ENCODE data around the gene CDC5L. TPM values are rescaled to one million over a fixed set of nuclear protein-coding genes. Genes with fewer than 3 reads are reported as not detected.

CDC5L gene
- total RNA-seq, 1 donor from 2014 or later, result 23.1 TPM

DNA sequence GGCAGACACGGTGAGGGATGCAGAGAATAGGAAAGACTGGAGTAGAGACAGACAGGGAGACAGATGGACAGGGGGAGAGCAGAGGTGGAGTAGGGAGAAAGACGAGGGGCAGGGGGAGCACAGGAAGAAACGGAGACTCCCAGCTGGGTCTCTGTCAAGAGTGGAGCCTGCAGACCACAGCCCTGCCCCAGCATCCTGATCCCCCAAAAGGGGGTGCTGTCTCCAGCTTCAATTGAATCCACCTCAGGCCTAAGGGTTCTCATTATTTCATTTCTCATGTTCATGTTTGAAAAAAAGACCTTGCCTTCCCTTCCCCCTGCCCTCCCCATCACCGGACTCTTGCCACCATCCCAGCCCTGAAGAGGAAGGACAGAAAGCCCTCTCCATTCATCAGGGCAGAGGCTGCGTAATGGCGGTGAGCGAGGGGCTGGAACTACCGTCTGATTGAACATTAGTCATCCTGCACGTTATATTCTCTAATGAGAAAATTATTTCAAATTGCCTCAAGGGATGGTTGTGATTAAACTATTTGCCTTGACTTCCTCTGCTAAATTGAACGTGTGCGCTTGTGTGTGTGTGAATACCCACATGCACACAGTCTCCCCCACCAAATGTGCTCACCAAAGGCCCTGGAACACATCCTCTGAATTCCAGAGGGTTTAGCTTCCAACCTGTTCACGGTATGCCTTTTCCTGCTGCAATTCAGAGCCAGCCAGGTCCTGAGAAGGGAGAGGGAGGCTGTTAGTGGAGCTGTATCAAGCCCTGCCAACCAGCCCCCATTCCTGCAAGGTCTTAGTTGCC is 98.3 kb downstream of the CDC5L start:
- Mint-ChIP-seq H3K4me1 (ENCODE audit: unreplicated experiment) (peaks cover 34% of the 10 kb centered on the region), H3K27ac (ENCODE audit: unreplicated experiment) (no peak overlapping the region), H3K27me3 (ENCODE audit: unreplicated experiment) (no peaks in the 10 kb centered on the region), H3K36me3 (ENCODE audit: unreplicated experiment) (no peaks in the 10 kb centered on the region), H3K9me3 (ENCODE audit: unreplicated experiment) (no peaks in the 10 kb centered on the region), H3K4me3 (ENCODE audit: unreplicated experiment) (no peak overlapping the region)
- no peak for DNase-seq (ENCODE audit: extremely low spot score, unreplicated experiment)
- TF ChIP-seq, protein P1, sequence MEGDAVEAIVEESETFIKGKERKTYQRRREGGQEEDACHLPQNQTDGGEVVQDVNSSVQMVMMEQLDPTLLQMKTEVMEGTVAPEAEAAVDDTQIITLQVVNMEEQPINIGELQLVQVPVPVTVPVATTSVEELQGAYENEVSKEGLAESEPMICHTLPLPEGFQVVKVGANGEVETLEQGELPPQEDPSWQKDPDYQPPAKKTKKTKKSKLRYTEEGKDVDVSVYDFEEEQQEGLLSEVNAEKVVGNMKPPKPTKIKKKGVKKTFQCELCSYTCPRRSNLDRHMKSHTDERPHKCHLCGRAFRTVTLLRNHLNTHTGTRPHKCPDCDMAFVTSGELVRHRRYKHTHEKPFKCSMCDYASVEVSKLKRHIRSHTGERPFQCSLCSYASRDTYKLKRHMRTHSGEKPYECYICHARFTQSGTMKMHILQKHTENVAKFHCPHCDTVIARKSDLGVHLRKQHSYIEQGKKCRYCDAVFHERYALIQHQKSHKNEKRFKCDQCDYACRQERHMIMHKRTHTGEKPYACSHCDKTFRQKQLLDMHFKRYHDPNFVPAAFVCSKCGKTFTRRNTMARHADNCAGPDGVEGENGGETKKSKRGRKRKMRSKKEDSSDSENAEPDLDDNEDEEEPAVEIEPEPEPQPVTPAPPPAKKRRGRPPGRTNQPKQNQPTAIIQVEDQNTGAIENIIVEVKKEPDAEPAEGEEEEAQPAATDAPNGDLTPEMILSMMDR (IDR thresholded peaks at IDR 0.05), result no peak

DNA sequence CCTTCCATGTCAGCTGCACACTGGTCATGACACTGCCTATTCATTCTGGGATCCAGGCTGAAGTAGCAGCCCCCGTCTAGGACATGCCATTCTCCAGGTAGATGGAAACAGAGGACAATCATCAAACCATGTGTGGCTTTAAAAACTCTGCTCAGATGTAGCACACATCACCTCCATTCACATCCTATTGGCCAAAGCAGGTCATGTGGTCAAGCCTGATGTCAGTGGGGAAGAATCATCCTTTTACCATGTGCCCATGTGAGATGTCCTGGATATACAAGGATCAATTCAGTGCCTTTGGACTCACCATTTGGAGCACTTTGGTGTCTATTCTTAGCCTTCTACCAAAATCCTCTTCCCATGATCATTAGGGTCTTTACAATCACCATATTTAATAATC is 99.5 kb downstream of the CDC5L start:
- DNase-seq (ENCODE audit: extremely low spot score, unreplicated experiment), result no peak
- Mint-ChIP-seq H3K4me1 (ENCODE audit: unreplicated experiment) (peaks cover 40% of the 10 kb centered on the region), H3K27ac (ENCODE audit: unreplicated experiment) (no peak overlapping the region), H3K4me3 (ENCODE audit: unreplicated experiment) (no peak overlapping the region), H3K27me3 (ENCODE audit: unreplicated experiment) (no peaks in the 10 kb centered on the region), H3K9me3 (ENCODE audit: unreplicated experiment) (no peaks in the 10 kb centered on the region), H3K36me3 (ENCODE audit: unreplicated experiment) (no peaks in the 10 kb centered on the region)
- TF ChIP-seq, protein P1 (IDR thresholded peaks at IDR 0.05), result no peak

DNA sequence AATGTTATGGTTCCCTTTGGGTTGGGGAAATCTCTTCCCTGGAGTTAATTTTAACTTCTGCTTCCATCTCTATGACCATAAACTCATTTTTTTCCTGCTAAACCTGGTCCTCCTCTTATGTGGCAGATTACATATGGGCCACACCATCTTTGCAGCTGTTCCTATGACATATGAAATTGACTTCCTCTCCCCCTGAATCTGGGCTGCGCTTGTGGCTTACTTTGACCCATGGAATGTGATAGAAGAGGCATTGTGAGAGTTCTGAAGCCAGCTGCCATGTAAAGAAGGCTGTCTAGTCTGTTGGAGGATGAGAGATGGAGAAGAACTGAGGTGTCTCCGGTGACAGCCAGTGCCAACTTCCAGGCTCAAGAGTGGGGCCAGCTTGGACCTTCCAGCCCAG is 100.1 kb downstream of the CDC5L start:
- peaks cover 40% of the 10 kb centered on the region for H3K4me1 Mint-ChIP-seq (ENCODE audit: unreplicated experiment)
- DNase-seq (ENCODE audit: extremely low spot score, unreplicated experiment), result no peak
- no peaks in the 10 kb centered on the region for H3K36me3 Mint-ChIP-seq (ENCODE audit: unreplicated experiment)
- no peaks in the 10 kb centered on the region for H3K27me3 Mint-ChIP-seq (ENCODE audit: unreplicated experiment)
- H3K4me3 Mint-ChIP-seq (ENCODE audit: unreplicated experiment), result no peak overlapping the region
- no peaks in the 10 kb centered on the region for H3K9me3 Mint-ChIP-seq (ENCODE audit: unreplicated experiment)
- TF ChIP-seq, protein P1 (IDR thresholded peaks at IDR 0.05), result no peak
- H3K27ac Mint-ChIP-seq (ENCODE audit: unreplicated experiment), result no peak overlapping the region

DNA sequence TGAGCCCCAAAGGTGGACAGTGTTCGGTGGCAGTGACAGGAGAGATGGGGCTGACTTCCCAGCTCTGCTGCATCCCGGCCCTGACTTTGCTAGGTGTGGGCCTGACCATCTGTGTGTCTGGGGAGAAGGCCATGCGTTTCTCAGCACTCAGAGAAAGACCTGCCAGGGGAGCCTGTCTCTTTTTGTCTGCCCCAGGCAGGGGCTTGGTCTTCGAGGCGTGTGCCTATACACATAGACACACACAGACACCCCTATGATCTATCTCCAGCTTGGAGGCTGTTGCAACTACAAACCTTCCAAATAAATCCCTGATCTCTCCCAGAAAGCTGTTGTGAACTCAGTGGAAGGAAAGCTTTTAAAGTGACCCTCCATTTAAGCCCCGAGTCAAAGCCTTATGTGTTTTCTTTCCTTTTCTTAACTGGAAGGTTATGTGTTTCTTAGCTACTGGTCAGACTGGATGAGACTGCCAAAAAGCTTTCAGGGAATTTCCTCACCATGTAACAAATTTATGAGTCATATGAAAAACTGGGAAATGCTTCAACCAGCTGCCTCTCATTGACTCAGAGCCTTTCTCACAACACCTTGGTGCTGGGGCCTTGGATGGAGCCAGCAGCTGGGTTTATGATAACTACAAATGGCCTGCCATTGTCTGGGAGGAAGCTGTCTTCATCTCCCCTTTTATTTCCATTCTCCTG is 102.6 kb downstream of the CDC5L start:
- Mint-ChIP-seq H3K4me1 (ENCODE audit: unreplicated experiment) (peaks cover 52% of the 10 kb centered on the region), H3K36me3 (ENCODE audit: unreplicated experiment) (no peaks in the 10 kb centered on the region), H3K27me3 (ENCODE audit: unreplicated experiment) (no peaks in the 10 kb centered on the region), H3K9me3 (ENCODE audit: unreplicated experiment) (no peaks in the 10 kb centered on the region), H3K27ac (ENCODE audit: unreplicated experiment) (peak overlapping the region; percentile 94), H3K4me3 (ENCODE audit: unreplicated experiment) (peak overlapping the region; percentile 3)
- TF ChIP-seq, protein P1 (IDR thresholded peaks at IDR 0.05), result no peak
- no peak for DNase-seq (ENCODE audit: extremely low spot score, unreplicated experiment)

DNA sequence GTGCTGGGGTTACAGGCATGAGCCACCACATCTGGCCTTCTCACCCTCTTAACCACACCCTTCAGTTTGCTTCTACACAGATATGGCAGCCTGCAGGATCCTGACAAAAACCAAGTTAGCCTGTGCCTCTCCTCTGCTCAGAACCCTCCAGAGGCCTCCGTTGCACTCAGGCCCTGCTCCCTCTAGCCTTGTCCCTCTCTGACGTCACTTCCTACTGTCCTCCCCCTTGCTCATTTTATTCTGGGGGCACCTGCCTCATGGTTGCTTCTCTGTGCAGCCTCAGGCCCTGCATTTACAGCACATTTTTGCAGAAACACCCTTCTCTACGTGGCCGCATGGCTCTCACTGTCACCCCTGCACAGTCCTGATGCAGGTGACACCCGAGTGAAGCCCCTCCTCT is 105.6 kb downstream of the CDC5L start:
- no peaks in the 10 kb centered on the region for H3K9me3 Mint-ChIP-seq (ENCODE audit: unreplicated experiment)
- H3K36me3 Mint-ChIP-seq (ENCODE audit: unreplicated experiment), result no peaks in the 10 kb centered on the region
- no peak overlapping the region for H3K27ac Mint-ChIP-seq (ENCODE audit: unreplicated experiment)
- H3K4me3 Mint-ChIP-seq (ENCODE audit: unreplicated experiment), result no peak overlapping the region
- DNase-seq (ENCODE audit: extremely low spot score, unreplicated experiment), result no peak
- TF ChIP-seq, protein P1 (IDR thresholded peaks at IDR 0.05), result no peak
- no peaks in the 10 kb centered on the region for H3K27me3 Mint-ChIP-seq (ENCODE audit: unreplicated experiment)
- H3K4me1 Mint-ChIP-seq (ENCODE audit: unreplicated experiment), result peaks cover 38% of the 10 kb centered on the region

Data from osteocyte (in vitro differentiated cells).